GM12878 (cell line): ENCODE measurements around the gene DSE. TPM values are rescaled to one million over a fixed set of nuclear protein-coding genes. Genes with fewer than 3 reads are reported as not detected.
A peak's percentile ranks its signal among the peaks of the same experiment; 100 is the strongest.

ENCODE experiments used
- ATAC-seq: fragments of 200-7000 bp; cut with Tn5 transposase; 3 replicates; pipeline ENCODE4 v1.9.1; 2020; ENCODE audit warnings: mild to moderate bottlenecking, moderate library complexity
- BruUV-seq: library from RNA; stranded (reverse); fragments of 400-500 nt; replicated peaks from 2 replicates; lab custom pipeline; 2021; lab: Mats Ljungman, UMichigan
- CTCF ChIA-PET: fragments of 300-600 bp; sonication (Branson Sonifier 250); formaldehyde crosslinking; extraction: SDS; loops from one replicate; lab custom pipeline; 2021; ENCODE audit warnings: inconsistent platforms; lab: Yijun Ruan, JAX
- POLR2A ChIA-PET: fragments of 350-600 bp; formaldehyde crosslinking; extraction: SDS; loops from one replicate; lab custom pipeline; 2021; ENCODE audit warnings: inconsistent platforms; lab: Charles Lee
- RAD21 ChIA-PET: fragments of 300-600 bp; sonication (Branson Sonifier 250); formaldehyde crosslinking; loops from one replicate; lab custom pipeline; 2023; ENCODE audit warnings: antibody characterized with exemption; ENCODE audit not compliant: unreplicated experiment; lab: Charles Lee
- SMC1A ChIA-PET: fragments of 300-600 bp; sonication (Branson Sonifier 250); formaldehyde crosslinking; loops from one replicate; lab custom pipeline; 2023; ENCODE audit not compliant: unreplicated experiment, uncharacterized antibody; lab: Charles Lee
- DNase-seq: peaks from one replicate; pipeline ENCODE4 v3.0.0-alpha.2; 2011; ENCODE audit warnings: low read depth, low spot score
- FAIRE-seq: peaks from 3 replicates; lab custom pipeline; 2011; peaks lifted over from hg19 to GRCh38; lab: Jason Lieb, UNC
- H2AFZ ChIP-seq: 2 replicates; pipeline ENCODE4 v1.6.0; 2011; ENCODE audit warnings: low read depth, low read length, control low read depth; ENCODE audit not compliant: control insufficient read depth
- H3K27ac ChIP-seq: 2 replicates; pipeline ENCODE4 v1.5.1; 2011; ENCODE audit warnings: control low read depth; ENCODE audit not compliant: control insufficient read depth, insufficient read depth
- H3K27me3 ChIP-seq, 2 experiments: replicated peaks in 1 of 2; 2 replicates each; pipeline versions ENCODE4 v1.6.0 to v1.6.1; 2011; ENCODE audit warnings: low read length in 1 of 2; ENCODE audit not compliant: control insufficient read depth in 2 of 2, insufficient read depth in 2 of 2
- H3K36me3 ChIP-seq, 2 experiments: 2 replicates each; pipeline ENCODE4 v1.5.1; 2011; ENCODE audit warnings: low read length in 1 of 2; ENCODE audit not compliant: control insufficient read depth in 2 of 2, insufficient read depth in 2 of 2
- H3K4me1 ChIP-seq: 2 replicates; pipeline ENCODE4 v1.6.1; 2011; ENCODE audit warnings: mild to moderate bottlenecking, low read length, moderate library complexity, mixed read lengths; ENCODE audit not compliant: control insufficient read depth, insufficient read depth
- H3K4me2 ChIP-seq: 2 replicates; pipeline ENCODE4 v1.6.0; 2011; ENCODE audit warnings: control low read depth; ENCODE audit not compliant: control insufficient read depth, insufficient read depth
- H3K4me3 ChIP-seq: fragments of 200-600 bp; sonication (generic); 2 replicates; pipeline ENCODE4 v1.5.1; 2016
- H3K79me2 ChIP-seq: 2 replicates; pipeline ENCODE4 v1.6.0; 2011; ENCODE audit warnings: low read length; ENCODE audit not compliant: control insufficient read depth, insufficient read depth
- H3K9ac ChIP-seq: 2 replicates; pipeline ENCODE4 v1.8.0; 2011; ENCODE audit warnings: low read length, control low read depth, mixed read lengths; ENCODE audit not compliant: control insufficient read depth, insufficient read depth
- H3K9me3 ChIP-seq: replicated peaks from 3 replicates; pipeline ENCODE4 v1.5.1; 2011; ENCODE audit warnings: mild to moderate bottlenecking, low read length; ENCODE audit not compliant: control insufficient read depth, insufficient read depth
- H4K20me1 ChIP-seq: 2 replicates; pipeline ENCODE4 v1.6.0; 2011; ENCODE audit not compliant: control insufficient read depth, insufficient read depth
- ATF7 ChIP-seq: fragments of 450-650 bp; IDR thresholded peaks from 2 replicates; pipeline ENCODE4 v1.6.1; 2016; ENCODE audit warnings: low read depth, mild to moderate bottlenecking
- BMI1 ChIP-seq: fragments of 450-650 bp; IDR thresholded peaks from 2 replicates; pipeline ENCODE4 v1.6.1; 2016; ENCODE audit warnings: mild to moderate bottlenecking, moderate library complexity, borderline replicate concordance
- GATAD2B ChIP-seq: fragments of 450-650 bp; conservative IDR thresholded peaks from 2 replicates; pipeline ENCODE4 v1.6.1; 2017; ENCODE audit warnings: low read depth, mild to moderate bottlenecking, moderate library complexity
- HCFC1 ChIP-seq: fragments of 150-350 bp; IDR thresholded peaks from 2 replicates; pipeline ENCODE4 v1.6.1; 2014; ENCODE audit warnings: low read length
- HDAC2 ChIP-seq: fragments of 200-600 bp; sonication (generic); IDR thresholded peaks from 2 replicates; pipeline ENCODE4 v1.6.1; 2017
- NFYA ChIP-seq: IDR thresholded peaks from 2 replicates; pipeline ENCODE4 v1.6.1; 2011; ENCODE audit warnings: low read depth, mild to moderate bottlenecking, low read length, improper control_type of control experiment, borderline replicate concordance
- NR2C1 ChIP-seq: fragments of 450-650 bp; IDR thresholded peaks from 2 replicates; pipeline ENCODE4 v1.6.1; 2017; ENCODE audit warnings: antibody characterized with exemption, mild to moderate bottlenecking, moderate library complexity
- POU2F2 ChIP-seq: IDR thresholded peaks from 3 replicates; pipeline ENCODE4 v1.6.1; 2011; ENCODE audit warnings: low read depth, mild to moderate bottlenecking, low read length, borderline replicate concordance
- SUPT20H ChIP-seq: IDR thresholded peaks from 2 replicates; pipeline ENCODE4 v1.6.1; 2011; ENCODE audit warnings: low read depth, mild to moderate bottlenecking, low read length, moderate library complexity, borderline replicate concordance; ENCODE audit not compliant: control insufficient read depth
- TCF12 ChIP-seq: IDR thresholded peaks from 2 replicates; pipeline ENCODE4 v1.6.1; 2011; ENCODE audit warnings: low read depth, mild to moderate bottlenecking, low read length
- ZNF384 ChIP-seq: IDR thresholded peaks from 2 replicates; pipeline ENCODE4 v1.6.1; 2012; ENCODE audit warnings: low read depth, mild to moderate bottlenecking, low read length, improper control_type of control experiment, borderline replicate concordance
- ZSCAN29 ChIP-seq: fragments of 450-650 bp; IDR thresholded peaks from 2 replicates; pipeline ENCODE4 v1.6.1; 2017; ENCODE audit warnings: mild to moderate bottlenecking, moderate library complexity
- WGBS: methylation state at CpG from one replicate; pipeline ENCODE4 v1.1.6; 2016; ENCODE audit warnings: low lambda C conversion rate; ENCODE audit not compliant: insufficient replicate concordance, insufficient coverage; ENCODE audit errors: missing lambda C conversion rate; 5-methylcytosine and 5-hydroxymethylcytosine counted together
- in situ Hi-C: fragments of 300-500 bp; cut with MboI; formaldehyde crosslinking; loops from 9 replicates; pipeline ENCODE4 v1.14.3; 2018; ENCODE audit warnings: mixed read lengths
- intact Hi-C: fragments of 100-400 bp; cut with micrococcal nuclease; formaldehyde crosslinking; loops from one replicate; pipeline ENCODE4 v1.14.2; 2022; ENCODE audit not compliant: unreplicated experiment
- polyA plus RNA-seq, 11 experiments: library from polyadenylated mRNA; depleted of rRNA in 4 of 11; unstranded in 6 of 11; stranded (reverse) in 5 of 11; fragments of >200 nt; fragmentation: Nextera tagmentation in 4 of 11; fragmentation: Illumina TruSeq in 1 of 11; extraction: Ambion mirVana in 4 of 11; extraction: Trizol in 1 of 11; gene quantifications; 1 replicate in 1 of 11; 2 replicates in 10 of 11; pipeline versions ENCODE4 v1.2.1 to v1.2.3, GENCODE V29; 2011 to 2016; ENCODE audit warnings: inconsistent platforms in 2 of 11, missing spikeins in 2 of 11, low read depth in 1 of 11
- total RNA-seq, 4 experiments: library from RNA; depleted of rRNA in 3 of 4; stranded (reverse); fragments of >200 nt in 3 of 4; fragmentation: Illumina TruSeq in 1 of 4; extraction: Trizol in 1 of 4; gene quantifications; 2 replicates each; pipeline versions ENCODE4 v1.2.1 to v1.2.3, GENCODE V29; 2013 to 2021
- TF ChIP-seq, protein P1 (sequence below): fragments of 450-650 bp; IDR thresholded peaks from 2 replicates; pipeline ENCODE4 v1.6.1; 2017; ENCODE audit warnings: mild to moderate bottlenecking, moderate library complexity
- TF ChIP-seq, protein P2 (sequence below): fragments of 450-650 bp; IDR thresholded peaks from 2 replicates; pipeline ENCODE4 v1.6.1; 2017; ENCODE audit warnings: low read depth, mild to moderate bottlenecking, moderate library complexity

Gene DSE
- total and polyA plus RNA-seq, 10 of the 15 experiments (the other 5 are each of a cell fraction or from before 2014, with no cell fraction given): 12.6 to 76.4 (median 43.0) TPM

DNA sequence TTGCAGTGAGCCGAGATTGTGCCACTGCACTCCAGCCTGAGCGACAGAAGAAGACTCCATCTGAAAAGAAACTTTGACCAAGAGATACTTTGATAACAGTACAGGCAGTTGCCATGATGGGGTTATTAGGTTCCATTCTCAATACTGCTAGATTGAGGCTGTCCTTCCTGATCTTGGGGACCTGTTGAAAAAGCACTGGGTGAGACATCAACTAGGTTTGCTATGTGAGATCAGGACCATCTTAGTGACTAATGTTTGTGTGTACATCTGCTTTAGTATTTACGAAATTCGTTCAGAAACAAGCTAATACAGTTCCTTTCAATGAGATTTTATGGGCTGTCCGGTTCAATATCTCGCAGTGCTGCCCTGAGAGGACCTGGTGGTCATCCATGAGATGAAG lies 2.6 kb downstream of the DSE start:
- CTCF ChIA-PET: interaction anchor here (0.6 to 2.3 kb wide), 6 partner anchors 16 to 86 kb away, joined by 3 to 8 read pairs (median 4); no protein-coding TSS in a partner anchor
- no peaks in the 10 kb centered on the region for H3K9me3 ChIP-seq
- TF ChIP-seq ATF7 (no peak), ZSCAN29 (no peak), GATAD2B (no peak), NFYA (no peak), POU2F2 (no peak), SUPT20H (no peak), TCF12 (no peak), NR2C1 (no peak), BMI1 (no peak), ZNF384 (no peak), HCFC1 (no peak), HDAC2 (no peak)
- TF ChIP-seq, protein P1, sequence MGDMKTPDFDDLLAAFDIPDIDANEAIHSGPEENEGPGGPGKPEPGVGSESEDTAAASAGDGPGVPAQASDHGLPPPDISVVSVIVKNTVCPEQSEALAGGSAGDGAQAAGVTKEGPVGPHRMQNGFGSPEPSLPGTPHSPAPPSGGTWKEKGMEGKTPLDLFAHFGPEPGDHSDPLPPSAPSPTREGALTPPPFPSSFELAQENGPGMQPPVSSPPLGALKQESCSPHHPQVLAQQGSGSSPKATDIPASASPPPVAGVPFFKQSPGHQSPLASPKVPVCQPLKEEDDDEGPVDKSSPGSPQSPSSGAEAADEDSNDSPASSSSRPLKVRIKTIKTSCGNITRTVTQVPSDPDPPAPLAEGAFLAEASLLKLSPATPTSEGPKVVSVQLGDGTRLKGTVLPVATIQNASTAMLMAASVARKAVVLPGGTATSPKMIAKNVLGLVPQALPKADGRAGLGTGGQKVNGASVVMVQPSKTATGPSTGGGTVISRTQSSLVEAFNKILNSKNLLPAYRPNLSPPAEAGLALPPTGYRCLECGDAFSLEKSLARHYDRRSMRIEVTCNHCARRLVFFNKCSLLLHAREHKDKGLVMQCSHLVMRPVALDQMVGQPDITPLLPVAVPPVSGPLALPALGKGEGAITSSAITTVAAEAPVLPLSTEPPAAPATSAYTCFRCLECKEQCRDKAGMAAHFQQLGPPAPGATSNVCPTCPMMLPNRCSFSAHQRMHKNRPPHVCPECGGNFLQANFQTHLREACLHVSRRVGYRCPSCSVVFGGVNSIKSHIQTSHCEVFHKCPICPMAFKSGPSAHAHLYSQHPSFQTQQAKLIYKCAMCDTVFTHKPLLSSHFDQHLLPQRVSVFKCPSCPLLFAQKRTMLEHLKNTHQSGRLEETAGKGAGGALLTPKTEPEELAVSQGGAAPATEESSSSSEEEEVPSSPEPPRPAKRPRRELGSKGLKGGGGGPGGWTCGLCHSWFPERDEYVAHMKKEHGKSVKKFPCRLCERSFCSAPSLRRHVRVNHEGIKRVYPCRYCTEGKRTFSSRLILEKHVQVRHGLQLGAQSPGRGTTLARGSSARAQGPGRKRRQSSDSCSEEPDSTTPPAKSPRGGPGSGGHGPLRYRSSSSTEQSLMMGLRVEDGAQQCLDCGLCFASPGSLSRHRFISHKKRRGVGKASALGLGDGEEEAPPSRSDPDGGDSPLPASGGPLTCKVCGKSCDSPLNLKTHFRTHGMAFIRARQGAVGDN: no peak
- TF ChIP-seq, protein P2, sequence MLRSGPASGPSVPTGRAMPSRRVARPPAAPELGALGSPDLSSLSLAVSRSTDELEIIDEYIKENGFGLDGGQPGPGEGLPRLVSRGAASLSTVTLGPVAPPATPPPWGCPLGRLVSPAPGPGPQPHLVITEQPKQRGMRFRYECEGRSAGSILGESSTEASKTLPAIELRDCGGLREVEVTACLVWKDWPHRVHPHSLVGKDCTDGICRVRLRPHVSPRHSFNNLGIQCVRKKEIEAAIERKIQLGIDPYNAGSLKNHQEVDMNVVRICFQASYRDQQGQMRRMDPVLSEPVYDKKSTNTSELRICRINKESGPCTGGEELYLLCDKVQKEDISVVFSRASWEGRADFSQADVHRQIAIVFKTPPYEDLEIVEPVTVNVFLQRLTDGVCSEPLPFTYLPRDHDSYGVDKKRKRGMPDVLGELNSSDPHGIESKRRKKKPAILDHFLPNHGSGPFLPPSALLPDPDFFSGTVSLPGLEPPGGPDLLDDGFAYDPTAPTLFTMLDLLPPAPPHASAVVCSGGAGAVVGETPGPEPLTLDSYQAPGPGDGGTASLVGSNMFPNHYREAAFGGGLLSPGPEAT: no peak
- TF ChIP-seq, all 136 proteins: peak for 0
- in situ Hi-C loops: no loop called here
- Histone ChIP-seq H3K27me3 (no peaks in the 10 kb centered on the region), H3K9ac (peak overlapping the region; percentile 40), H3K4me3 (peak overlapping the region; percentile 92; the same call in 1 of the 2 replicates), H3K4me1 (peaks cover 23% of the 10 kb centered on the region), H3K79me2 (peaks cover 83% of the 10 kb centered on the region), H4K20me1 (no peaks in the 10 kb centered on the region; the same call in 1 of the 2 replicates), H3K27ac (peak overlapping the region; percentile 10; the same call in 1 of the 2 replicates), H3K36me3 (no peaks in the 10 kb centered on the region; a peak in 1 of 4 replicates), H3K4me2 (peak overlapping the region; percentile 87), H2AFZ (no peak overlapping the region)
- ChIA-PET RAD21 (interaction anchor here (2.0 kb wide), 1 partner anchor 31 kb away, joined by 5 read pairs; no protein-coding TSS in a partner anchor), SMC1A (interaction anchor here (0.8 to 7.7 kb wide), 10 partner anchors 11 to 86 kb away, joined by 3 to 92 read pairs (median 4); no protein-coding TSS in a partner anchor), POLR2A (interaction anchor here (1.3 kb wide), 1 partner anchor 38 kb away, joined by 3 read pairs; no protein-coding TSS in a partner anchor)
- no TSS peak for BruUV-seq
- intact Hi-C loops: loop anchor here (5.0 to 10.0 kb wide), 2 partner anchors 86 to 292 kb away; partner anchors contain the start of gene ZUP1
- DNase-seq: no peak
- no peak for ATAC-seq
- 89% methylated on average over 6 of the region's 6 CpGs for WGBS
- FAIRE-seq: no peak
